Activated CD4-positive, alpha-beta T cell treated with anti-CD3 and anti-CD28 coated beads, Interleukin-2, amount 50 U/mL, for 24 hours (primary cell): ENCODE results near the gene TBC1D5.

ENCODE experiments used
- DNase-seq, 2 donors: peaks; one replicate each; pipeline ENCODE4 v3.0.0-alpha.2; 2020; ENCODE audit warnings: low read depth in 1 of 2, low spot score in 1 of 2

TBC1D5 gene

DNA sequence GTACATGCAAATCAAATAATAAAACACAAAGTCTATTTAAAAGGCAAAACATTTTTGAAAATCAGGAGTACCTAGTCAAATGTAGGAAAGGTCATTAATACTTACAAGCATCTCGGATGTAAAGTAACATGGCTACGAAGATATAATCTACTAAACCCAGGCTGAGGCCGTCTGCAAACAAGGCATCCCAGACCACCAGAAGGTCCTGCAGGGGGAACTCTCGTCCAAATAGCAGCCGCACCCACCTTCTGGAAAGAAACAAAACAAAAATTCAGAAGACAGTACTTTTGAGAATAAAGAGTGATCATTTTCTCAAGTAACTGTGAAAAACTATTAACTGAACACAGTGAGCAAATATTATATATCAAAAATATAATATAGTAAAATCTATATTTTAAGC is 434.5 kb downstream of the TBC1D5 start:
- no peak for DNase-seq

DNA sequence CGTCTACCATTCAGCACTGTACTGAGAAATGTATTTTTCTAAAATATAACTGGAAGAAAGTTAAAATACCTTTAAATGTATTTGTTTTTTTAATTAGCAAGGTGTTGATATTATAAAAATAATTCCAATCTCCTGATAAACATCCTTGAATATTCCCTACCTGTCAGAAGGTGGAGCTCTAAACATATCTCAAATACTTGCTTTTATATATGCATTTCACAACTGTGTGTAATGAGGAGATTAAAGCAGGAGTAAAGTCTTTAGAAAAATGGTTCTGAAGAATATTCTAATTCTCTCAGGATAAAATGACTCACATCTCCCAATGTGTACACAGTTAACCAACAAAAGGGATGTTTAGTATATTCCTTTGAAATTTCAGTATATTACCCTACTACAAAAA is 434.9 kb downstream of the TBC1D5 start:
- no peak for DNase-seq

DNA sequence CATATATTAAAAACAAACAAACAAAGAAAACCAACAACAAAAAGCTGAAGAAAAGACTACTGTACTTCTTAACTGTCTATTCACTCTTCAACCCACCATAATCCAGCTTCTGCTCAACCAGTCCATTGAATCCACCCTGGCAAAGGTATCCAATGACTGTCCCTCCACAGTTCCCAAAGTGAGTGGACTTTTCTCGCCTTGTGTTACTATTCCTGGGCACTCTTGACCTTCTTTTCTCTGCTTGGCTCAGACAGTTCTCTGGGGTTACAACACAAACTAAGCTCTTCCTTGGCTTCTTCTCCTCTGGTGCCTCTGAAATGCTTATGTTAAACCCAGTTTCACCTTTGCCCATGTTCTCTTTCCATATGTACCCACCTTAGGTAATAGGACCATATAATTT is 437.5 kb downstream of the TBC1D5 start:
- DNase-seq, result no peak

DNA sequence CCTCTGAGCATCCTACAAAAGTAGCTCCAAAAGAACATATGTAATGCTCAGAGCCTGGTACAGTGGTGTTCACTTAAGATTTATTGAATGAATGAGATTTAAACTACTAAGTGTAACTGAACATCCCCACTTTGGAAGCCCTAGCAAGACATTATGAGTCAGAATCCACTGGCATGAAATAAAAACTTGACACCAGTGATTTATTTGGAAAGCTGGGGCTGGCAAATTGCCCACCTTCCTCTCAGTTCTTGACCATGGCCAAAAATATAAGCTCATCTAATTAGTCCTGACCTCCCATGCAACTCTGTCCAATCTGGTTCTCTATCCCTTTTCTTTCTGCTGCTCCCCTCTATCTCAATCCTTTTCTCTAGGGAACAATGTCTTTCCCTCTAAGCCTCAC is 439.7 kb downstream of the TBC1D5 start:
- DNase-seq, result no peak

DNA sequence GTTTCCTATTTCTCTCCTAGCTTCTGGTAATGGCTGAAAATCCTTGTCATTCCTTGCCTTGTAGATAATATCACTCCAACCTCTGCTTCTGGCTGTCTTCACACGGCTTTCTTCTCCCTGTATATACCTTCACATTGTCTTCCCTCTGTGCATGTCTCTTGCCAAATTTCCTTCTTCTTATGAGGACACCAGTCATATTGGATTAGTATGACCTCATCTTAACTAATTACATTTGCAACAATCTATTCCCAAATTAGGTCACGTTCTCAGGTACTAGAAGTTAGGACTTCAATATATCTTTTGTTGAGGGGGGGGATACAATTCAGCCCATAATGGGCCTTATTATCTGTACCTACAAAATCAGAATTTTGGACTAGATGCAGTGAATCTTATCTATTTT is 440.3 kb downstream of the TBC1D5 start:
- DNase-seq, result no peak

DNA sequence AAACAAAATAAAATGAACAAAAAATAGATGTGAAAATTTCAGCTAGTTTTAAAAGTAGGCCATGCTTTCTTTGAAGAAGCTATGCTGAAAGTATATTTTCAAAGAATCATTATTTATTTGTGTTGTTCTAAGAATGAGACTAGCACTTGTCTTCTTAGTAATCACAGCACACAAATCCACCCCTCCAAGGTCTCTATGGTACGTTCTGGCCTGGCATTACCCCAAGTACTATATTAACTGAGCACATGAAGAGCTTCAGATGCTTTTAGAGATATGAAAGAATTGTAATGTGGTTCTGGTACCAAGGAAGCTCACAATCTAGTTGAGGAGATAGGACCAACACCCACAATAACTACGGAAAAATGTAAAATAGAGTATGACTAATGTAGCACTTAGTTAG is 441.2 kb downstream of the TBC1D5 start:
- DNase-seq, result no peak

DNA sequence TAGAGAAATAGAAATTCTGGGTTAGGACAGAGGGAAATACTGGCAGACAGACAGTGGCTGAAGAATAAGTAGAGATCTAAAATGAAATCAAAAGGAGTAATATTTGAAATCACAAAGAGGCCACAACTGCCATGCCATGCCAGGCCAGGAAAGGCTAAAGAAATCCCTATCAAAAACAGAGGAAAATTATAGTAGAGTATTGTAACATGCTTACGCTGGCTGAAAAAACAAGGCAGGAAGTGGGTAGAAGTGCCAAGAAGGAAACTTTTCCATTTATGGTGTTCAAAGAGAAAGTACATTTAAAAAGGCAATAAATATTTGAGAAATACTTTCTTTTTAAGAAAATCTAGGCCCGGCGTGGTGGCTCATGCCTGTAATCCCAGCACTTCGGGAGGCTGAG is 442.0 kb downstream of the TBC1D5 start:
- DNase-seq, result no peak

DNA sequence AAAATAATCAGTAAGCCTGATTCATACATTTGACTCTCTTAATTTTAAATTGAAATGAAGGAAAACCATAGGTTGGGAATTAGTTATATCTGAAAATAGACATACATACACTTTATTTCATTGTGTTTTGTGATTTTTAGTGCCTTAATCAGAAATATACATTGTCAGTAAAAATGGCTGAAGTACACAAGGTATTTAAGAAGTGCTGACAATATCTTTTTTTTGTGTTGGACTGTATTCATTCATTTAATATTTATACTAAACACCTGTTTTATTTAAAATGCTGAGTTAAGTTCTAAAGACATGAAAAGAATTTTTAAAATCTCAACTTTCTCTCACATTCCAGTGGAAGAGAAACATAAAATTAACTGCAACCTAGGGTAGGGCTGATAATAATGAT is 444.4 kb downstream of the TBC1D5 start:
- no peak for DNase-seq

DNA sequence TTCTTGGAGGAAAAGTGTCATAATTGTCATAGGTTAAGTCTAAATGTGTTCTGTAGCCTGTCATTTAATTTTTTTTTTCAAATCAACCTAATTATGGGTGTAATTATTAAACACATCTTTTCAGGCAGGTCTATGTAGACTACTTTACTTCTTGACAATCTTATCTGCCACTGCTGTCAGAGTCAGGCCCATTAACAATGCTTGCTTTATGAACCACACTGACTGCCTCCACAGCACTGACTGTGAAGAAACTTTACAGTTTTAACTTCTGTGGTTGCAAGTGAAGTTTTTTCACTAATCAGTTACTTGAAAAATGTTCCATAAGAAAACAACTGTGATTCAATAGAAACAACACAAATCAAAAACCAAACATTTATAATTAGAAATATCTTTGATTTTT is 449.9 kb downstream of the TBC1D5 start:
- no peak for DNase-seq

DNA sequence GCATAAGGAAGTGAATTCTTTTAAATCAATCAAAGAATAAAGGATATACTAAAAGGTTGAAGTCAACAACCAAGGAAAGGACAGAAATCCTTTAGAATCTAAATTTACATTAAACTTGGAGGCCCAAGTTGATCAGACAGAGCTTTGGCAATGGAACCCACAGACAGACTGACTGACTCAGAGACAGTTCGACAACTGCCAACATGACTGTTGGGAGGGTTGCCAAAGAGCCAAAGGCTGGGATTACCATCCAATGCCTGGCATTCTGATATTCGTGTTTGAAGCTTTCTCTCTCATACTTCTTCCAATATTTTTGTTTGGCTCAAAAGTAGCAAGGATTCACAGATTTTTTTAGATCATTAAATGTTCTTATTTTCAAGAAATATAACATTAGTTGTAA is 451.5 kb downstream of the TBC1D5 start:
- DNase-seq, result no peak

DNA sequence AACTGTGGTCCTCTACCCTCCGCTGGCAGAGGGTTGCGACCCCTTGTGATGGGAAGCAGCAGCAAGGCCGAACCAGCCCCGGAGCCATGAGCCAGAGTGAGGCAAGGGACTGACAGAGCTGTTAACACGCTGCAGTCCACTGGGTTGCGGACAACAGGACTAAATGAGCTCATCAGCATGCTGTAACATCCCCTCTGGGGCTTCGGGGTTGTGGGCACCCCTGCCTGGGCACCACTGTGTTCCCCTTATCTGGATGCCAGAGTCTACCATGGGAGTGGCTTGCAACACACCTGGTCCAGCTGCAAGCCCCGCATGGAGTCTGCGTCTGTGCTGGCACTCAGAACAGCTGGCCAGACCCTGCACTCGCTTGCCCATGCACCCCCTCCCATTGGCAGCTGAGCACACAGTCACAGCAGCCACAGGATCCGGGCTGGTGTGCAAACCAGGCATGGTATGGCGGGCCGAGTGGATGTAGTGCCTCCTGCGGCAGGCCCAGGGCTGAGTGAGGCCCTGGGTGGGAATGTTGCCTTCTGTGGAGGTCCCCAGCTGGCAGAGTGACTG is 453.5 kb downstream of the TBC1D5 start:
- DNase-seq, result no peak

DNA sequence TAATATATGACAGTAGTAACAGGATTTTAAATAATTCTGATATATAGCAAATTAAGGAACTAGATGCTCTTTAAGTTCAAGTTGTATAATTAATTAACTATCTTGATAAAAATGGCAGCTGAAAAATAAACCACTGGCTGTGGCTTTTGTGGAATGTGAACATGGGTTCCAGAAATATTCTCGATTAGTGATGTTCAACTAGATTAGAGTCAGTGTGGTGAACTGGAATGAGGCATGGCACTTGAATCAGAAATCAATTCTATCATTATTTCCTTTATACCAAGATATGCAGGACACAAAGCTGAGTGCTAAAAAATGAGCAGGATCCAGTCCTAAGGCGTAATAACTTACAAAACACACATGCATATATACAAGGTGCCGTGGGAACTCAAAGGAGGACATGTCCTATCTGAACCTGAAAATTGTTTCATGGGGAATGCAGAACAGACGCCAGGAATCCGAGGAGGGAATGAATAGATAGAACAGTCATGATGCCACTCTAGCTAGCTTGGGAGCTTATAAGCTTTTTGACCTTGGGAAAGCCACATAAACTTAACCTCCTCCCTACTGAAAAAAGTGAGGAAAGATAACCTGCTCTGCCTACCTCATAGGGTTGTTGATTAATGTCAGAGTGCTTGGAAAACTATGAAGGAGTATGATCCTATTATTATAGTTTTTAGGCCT is 455.3 kb downstream of the TBC1D5 start:
- DNase-seq, result no peak

DNA sequence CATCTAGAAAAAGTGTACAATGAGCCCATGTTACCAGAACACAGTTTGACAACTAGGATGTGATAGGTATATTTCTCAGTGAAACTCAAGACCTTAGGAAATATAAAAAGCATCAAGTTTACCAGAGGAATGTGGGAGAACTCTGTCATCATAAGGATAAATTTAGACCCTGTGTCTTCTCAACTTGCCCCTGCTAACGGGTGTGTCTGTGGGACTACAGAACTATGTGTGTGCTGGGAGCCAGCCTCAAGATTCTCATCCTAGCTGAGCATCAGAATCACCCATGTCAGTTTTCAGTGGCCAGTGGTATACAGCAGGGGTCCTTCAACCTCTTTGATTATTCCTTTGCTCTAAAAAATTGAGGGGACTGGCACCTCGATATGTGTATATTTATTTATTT is 464.4 kb downstream of the TBC1D5 start:
- DNase-seq, result no peak

DNA sequence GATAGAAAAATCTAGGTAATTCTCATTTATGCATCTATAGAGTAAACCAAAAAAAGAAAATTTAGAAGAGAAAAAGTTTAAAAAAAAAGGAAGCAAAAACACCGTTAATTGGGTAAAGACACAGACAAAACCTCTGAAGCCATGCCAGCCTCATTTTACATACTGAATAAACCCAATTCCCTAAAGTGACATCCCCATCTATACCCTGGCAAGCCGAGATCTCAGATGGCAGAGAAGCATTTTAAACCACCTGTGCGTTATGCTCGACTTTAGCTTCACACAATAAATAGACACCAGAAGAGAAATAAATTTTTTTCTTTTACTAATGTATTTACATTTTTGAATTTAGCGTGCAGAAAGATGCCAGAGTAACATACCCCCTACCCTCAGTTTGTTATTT is 475.6 kb downstream of the TBC1D5 start:
- DNase-seq, result no peak

DNA sequence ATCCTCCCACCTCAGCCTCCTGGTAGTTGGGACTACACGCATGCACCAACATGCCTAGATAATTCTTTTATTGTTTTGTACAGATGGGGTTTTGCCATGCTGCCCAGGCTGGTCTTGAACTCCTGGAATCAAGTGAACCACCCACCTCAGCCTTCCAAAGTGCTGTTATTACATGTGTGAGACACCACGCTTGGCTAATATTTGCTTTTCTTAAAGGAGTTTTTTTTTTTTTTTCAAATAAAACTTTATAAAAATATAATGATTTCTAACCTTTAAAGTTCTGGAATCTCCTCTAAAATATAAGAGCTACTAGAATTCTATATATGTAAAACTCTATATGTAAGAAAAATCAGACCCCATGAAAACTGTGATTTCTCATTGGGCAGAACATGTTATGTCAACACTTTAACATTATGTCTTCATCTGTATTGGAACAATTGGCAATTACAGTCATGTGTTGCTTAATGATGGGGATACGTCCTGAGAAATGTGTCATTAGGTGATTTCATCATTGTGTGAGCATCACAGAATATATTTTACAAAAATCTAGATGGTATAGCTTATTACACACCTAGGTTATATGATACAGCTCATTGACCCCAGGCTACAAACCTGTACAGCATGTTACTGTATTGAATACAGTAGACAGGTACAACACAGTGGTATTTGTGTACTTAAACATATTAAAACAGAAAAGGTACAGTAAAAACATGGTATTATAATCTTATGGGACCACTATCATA is 480.6 kb downstream of the TBC1D5 start:
- DNase-seq, result no peak

DNA sequence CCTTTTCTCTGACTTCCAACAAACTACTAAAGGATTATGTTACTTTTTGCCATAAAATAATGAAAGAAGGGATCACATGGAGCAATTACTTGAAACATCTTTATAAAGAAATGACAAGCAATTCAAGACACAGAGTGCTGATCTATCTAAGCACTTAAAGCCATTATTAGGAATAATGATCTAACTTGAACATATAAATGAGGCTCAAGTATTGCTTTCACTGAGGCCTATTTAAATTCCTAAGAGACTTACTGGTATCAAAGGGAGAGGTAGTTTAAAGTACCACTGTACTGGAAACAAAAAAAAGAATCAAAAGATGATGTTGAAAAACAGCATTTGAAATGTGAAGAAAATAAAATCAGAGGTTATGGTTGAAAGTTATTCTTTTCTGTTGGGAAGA is 482.2 kb downstream of the TBC1D5 start:
- no peak for DNase-seq

DNA sequence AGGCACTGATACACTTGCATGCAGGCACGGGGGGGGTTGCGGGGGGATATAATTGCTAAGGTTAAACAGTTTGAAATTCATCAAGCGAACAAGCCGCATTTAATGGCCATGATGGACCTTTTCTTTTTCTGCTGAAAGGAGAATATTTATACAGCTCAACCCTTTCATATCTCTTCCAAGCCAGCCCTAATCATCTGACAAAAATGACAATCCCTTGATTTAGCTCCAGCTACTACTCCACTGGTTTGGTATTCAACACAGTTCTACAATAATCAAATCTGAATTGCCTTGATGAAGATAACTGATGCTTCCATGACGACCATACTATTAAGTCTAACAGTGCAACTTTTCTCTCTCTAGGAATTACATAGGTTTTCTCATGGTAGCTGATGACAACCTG is 482.7 kb downstream of the TBC1D5 start:
- DNase-seq, result no peak

DNA sequence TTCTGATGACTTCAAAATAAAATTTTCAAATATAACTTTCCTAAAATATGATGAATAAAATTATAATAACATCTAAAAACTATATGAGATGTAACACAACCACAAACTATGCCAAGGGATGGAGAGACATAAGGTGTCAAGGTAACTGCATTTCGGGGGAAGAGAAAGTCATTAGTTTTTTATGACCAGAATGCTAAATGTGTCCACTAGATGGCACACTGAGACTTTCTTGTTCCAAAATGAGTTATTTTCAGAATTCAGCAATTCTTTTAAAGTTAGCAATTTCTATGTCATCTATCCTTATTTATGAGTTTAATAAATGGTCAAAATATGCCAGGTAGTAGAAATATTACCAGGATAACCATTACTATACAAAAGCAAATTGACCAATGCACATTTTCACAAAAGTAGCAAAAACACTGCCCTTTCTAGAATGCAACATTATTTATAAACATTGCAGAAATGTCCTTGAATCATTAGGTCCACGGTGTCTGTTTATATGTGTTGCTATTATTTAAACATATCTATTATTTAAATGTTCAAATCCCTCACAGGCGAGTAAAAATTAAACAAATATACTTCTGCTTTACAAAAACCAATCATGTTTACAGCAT is 483.5 kb downstream of the TBC1D5 start:
- DNase-seq, result peak in 1 of 2 donors; percentile 26

DNA sequence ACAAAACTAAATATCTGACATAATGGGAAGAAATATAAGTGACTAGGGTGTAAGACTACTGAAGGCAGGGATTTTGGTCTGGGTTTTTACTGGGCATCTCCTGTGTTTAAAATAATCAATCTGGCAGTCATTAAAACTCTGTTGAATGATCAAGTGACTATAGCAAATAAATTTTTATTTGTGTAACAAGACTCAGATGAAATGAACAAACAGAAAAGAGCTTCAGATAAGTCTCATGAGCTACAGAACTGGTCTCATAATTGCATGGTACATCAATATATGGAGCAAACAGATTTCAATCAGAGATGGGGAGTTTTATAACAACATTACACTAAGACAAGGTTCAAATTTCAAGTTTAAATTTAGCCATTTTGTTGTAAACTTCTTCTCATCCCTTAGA is 485.2 kb downstream of the TBC1D5 start:
- no peak for DNase-seq

DNA sequence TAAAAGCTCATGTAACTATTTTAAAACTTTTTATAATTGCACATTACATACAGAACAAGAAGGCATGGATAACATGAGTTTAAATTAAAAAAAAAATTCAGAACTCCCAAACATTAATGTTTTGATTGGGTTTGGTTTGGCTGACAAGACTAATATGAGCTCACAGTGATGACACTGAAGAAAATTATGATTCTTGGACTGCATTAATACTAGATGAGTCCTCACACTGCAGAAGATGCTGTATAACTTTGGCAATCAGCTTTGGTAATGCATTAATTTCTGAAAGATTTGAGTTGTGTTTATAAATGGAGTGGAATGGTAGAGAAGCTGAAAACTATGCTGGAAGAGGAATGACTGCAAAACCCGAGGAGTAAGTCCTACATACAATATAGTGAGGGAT is 498.8 kb downstream of the TBC1D5 start:
- no peak for DNase-seq

DNA sequence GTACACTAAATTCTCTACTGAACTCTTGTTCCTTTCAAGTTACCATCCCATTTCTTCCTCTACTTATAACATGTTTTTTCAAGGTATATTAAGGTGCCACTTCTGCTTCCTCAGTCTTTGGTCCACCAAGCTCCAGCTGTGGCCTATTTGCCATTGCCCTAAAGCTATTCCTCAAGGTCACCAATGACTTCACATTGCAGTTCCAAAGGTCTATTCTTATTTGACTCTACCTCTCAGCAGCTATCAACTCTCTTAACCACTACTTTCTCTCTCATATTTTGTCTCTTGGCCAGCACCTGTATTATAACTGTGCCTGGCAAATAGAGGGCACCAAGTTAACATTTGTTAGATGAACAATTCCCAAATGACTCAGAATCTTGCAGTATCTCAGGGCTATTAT is 503.0 kb downstream of the TBC1D5 start:
- no peak for DNase-seq

DNA sequence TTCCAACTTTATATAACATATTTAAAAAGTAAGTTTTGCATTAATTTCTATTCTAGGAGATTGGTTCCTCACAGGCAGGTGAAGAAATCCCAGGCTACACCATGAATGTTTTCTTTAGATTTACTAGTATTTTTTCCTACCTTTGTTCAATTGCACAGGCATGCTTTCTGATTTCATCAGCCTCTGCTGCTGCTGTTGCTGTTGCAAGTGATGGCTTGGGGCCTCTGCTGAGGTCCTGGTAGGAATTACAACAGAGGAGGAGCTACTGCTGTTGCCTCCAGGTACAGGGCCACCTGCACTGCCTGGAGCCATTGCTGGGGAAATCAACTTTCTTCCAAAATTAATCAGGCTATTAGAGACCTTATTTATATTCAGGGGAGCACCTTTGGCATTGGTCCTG is 504.4 kb downstream of the TBC1D5 start:
- DNase-seq, result no peak
